Measurements from ENCODE around the gene LRBA. TPM values are rescaled to one million over a fixed set of nuclear protein-coding genes. Genes with fewer than 3 reads are reported as not detected.
"Not testable (repeated sequence)": the region's sequence is repeated elsewhere in the genome, so short reads cannot be mapped to it uniquely, and the experiment has no call there.

LRBA gene
- total RNA-seq, 2 experiments from 2014 or later = 53.7 to 54.6 TPM

- no peaks in the 10 kb centered on the region for H3K4me1 Mint-ChIP-seq (ENCODE audit: low read depth)
- intact Hi-C loops (cut with micrococcal nuclease) = no loop called here
- H3K36me3 Mint-ChIP-seq (ENCODE audit: low read depth) = peaks cover 10% of the 10 kb centered on the region
- CTCF ChIA-PET = no interaction called here
- H3K27me3 Mint-ChIP-seq (ENCODE audit: low read depth) = no peaks in the 10 kb centered on the region
- no peak overlapping the region for H3K4me3 Mint-ChIP-seq
- H3K27ac Mint-ChIP-seq = no peak overlapping the region
- no peak for DNase-seq
- H3K9me3 Mint-ChIP-seq = no peaks in the 10 kb centered on the region
Observed at GRCh38 chr4:150540536-150540935, 474.5 kb downstream of the LRBA start.

GRCh38 chr4:150537911-150538310, 477.2 kb downstream of the LRBA start:
- H3K4me3 Mint-ChIP-seq; H3K36me3 Mint-ChIP-seq (ENCODE audit: low read depth); H3K27me3 Mint-ChIP-seq (ENCODE audit: low read depth); CTCF ChIA-PET; H3K9me3 Mint-ChIP-seq; intact Hi-C loops (cut with micrococcal nuclease); H3K27ac Mint-ChIP-seq; H3K4me1 Mint-ChIP-seq (ENCODE audit: low read depth); DNase-seq: not testable (repeated sequence)

- Mint-ChIP-seq H3K4me1 (ENCODE audit: low read depth) (no peaks in the 10 kb centered on the region), H3K4me3 (no peak overlapping the region), H3K9me3 (no peaks in the 10 kb centered on the region), H3K36me3 (ENCODE audit: low read depth) (peaks cover 12% of the 10 kb centered on the region), H3K27ac (no peak overlapping the region), H3K27me3 (ENCODE audit: low read depth) (no peaks in the 10 kb centered on the region)
- CTCF ChIA-PET = no interaction called here
- DNase-seq = no peak
- intact Hi-C loops (cut with micrococcal nuclease) = no loop called here
Observed at GRCh38 chr4:150534818-150535217, 480.3 kb downstream of the LRBA start.

- intact Hi-C loops (cut with micrococcal nuclease) = no loop called here
- Mint-ChIP-seq H3K4me1 (ENCODE audit: low read depth) (no peaks in the 10 kb centered on the region), H3K27ac (no peak overlapping the region), H3K4me3 (no peak overlapping the region), H3K27me3 (ENCODE audit: low read depth) (no peaks in the 10 kb centered on the region), H3K36me3 (ENCODE audit: low read depth) (peaks cover 8% of the 10 kb centered on the region), H3K9me3 (no peaks in the 10 kb centered on the region)
- CTCF ChIA-PET = no interaction called here
- DNase-seq = no peak
Observed at GRCh38 chr4:150533673-150534072, 481.4 kb downstream of the LRBA start.

GRCh38 chr4:150525321-150525868, 489.7 kb downstream of the LRBA start:
- Mint-ChIP-seq H3K27ac (no peak overlapping the region), H3K27me3 (ENCODE audit: low read depth) (no peaks in the 10 kb centered on the region), H3K9me3 (no peaks in the 10 kb centered on the region), H3K4me1 (ENCODE audit: low read depth) (no peaks in the 10 kb centered on the region), H3K36me3 (ENCODE audit: low read depth) (peaks cover 4% of the 10 kb centered on the region), H3K4me3 (no peak overlapping the region)
- CTCF ChIA-PET = no interaction called here
- DNase-seq = no peak
- intact Hi-C loops (cut with micrococcal nuclease) = no loop called here

DNA sequence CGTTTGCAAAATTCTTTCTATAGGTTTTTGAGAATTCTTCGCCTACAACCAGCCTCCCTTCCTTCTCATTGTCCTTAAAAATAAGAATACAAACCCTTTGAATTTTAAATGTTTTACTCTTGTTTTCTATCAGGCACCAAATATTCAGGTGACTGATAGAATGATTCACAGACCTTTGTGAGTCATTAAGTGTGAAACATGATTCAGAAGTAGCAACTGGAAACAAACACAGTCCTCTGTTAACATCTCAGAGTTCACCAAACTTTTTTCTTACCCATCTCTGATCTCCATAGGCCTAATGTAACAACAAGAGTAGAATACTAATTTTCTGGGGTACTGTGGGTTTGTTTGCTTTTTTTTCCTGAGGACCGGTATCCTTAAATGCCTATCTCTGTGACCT, 496.5 kb downstream of the LRBA start:
- CTCF ChIA-PET = no interaction called here
- no peaks in the 10 kb centered on the region for H3K9me3 Mint-ChIP-seq
- intact Hi-C loops (cut with micrococcal nuclease) = loop anchor here (1.0 to 2.0 kb wide), 2 partner anchors 54 to 82 kb away; no protein-coding TSS in a partner anchor
- no peak for DNase-seq
- no peak overlapping the region for H3K27ac Mint-ChIP-seq
- H3K4me3 Mint-ChIP-seq = no peak overlapping the region
- H3K4me1 Mint-ChIP-seq (ENCODE audit: low read depth) = peaks cover 17% of the 10 kb centered on the region
- H3K36me3 Mint-ChIP-seq (ENCODE audit: low read depth) = peaks cover 9% of the 10 kb centered on the region
- H3K27me3 Mint-ChIP-seq (ENCODE audit: low read depth) = no peaks in the 10 kb centered on the region

GRCh38 chr4:150515135-150515534, 499.9 kb downstream of the LRBA start:
- no peak overlapping the region for H3K4me3 Mint-ChIP-seq
- CTCF ChIA-PET = interaction anchor here (0.7 kb wide), 1 partner anchor 203 kb away, joined by 3 read pairs; no protein-coding TSS in a partner anchor
- intact Hi-C loops (cut with micrococcal nuclease) = no loop called here
- no peak overlapping the region for H3K27ac Mint-ChIP-seq
- peaks cover 17% of the 10 kb centered on the region for H3K4me1 Mint-ChIP-seq (ENCODE audit: low read depth)
- H3K36me3 Mint-ChIP-seq (ENCODE audit: low read depth) = peaks cover 11% of the 10 kb centered on the region
- no peak for DNase-seq
- no peaks in the 10 kb centered on the region for H3K27me3 Mint-ChIP-seq (ENCODE audit: low read depth)
- peaks cover 6% of the 10 kb centered on the region for H3K9me3 Mint-ChIP-seq

- CTCF ChIA-PET = interaction anchor here (0.7 kb wide), 1 partner anchor 203 kb away, joined by 3 read pairs; no protein-coding TSS in a partner anchor
- intact Hi-C loops (cut with micrococcal nuclease) = no loop called here
- Mint-ChIP-seq H3K4me3 (no peak overlapping the region), H3K36me3 (ENCODE audit: low read depth) (peaks cover 11% of the 10 kb centered on the region), H3K9me3 (peaks cover 6% of the 10 kb centered on the region), H3K27me3 (ENCODE audit: low read depth) (no peaks in the 10 kb centered on the region), H3K27ac (no peak overlapping the region), H3K4me1 (ENCODE audit: low read depth) (peaks cover 17% of the 10 kb centered on the region)
- DNase-seq = no peak
Observed at GRCh38 chr4:150514709-150515108, 500.4 kb downstream of the LRBA start.

DNA sequence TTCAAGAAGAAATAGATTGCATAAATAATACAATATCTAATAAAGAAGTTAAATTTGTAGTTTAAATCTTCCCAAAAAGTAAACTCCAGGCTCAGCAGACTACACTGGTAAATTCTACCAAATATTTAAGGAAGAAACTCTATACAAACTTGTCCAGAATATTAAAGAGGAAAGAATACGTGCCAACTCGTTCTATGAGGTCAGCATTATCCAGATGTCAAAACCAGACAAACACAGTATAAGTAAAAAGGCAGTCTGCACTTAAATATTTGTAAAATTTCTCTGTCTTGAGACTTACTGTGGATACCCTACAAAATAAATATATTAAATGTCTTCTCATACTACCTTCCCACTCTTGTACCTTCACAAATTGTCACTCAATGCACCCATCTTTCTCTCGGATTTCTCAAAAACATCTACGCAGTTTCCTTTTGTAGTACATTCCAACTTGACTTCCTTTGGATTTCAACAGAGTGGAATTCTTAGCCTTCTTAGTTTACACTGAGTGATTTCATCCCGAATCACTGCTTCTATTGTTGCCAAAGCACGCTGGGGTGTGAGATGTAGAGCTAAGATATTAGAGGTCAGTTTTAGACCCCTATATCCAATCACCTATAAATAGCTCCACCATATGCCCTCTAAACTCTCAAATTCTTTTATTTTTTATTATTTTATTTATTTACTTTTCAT, 504.8 kb downstream of the LRBA start:
- Mint-ChIP-seq H3K4me1 (ENCODE audit: low read depth) (no peaks in the 10 kb centered on the region), H3K9me3 (peaks cover 13% of the 10 kb centered on the region), H3K36me3 (ENCODE audit: low read depth) (peaks cover 21% of the 10 kb centered on the region), H3K27me3 (ENCODE audit: low read depth) (no peaks in the 10 kb centered on the region), H3K4me3 (no peak overlapping the region), H3K27ac (no peak overlapping the region)
- CTCF ChIA-PET = interaction anchor here (0.8 kb wide), 1 partner anchor 26 kb away, joined by 3 read pairs; no protein-coding TSS in a partner anchor
- intact Hi-C loops (cut with micrococcal nuclease) = no loop called here
- DNase-seq = no peak

DNA sequence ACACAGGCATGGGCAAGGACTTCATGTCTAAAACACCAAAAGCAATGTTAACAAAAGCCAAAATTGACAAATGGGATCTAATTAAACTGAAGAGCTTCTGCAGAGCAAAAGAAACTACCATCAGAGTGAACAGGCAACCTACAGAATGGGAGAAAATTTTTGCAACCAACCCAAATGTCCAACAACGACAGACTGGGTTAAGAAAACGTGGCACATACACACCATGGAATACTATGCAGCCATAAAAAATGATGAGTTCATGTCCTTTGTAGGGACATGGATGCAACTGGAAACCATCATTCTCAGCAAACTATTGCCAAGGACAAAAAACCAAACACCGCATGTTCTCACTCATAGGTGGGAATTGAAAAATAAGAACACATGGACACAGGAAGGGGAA, 507.4 kb downstream of the LRBA start:
- H3K27ac Mint-ChIP-seq; H3K4me1 Mint-ChIP-seq (ENCODE audit: low read depth); CTCF ChIA-PET; H3K4me3 Mint-ChIP-seq; intact Hi-C loops (cut with micrococcal nuclease); DNase-seq; H3K27me3 Mint-ChIP-seq (ENCODE audit: low read depth): not testable (repeated sequence)
- Mint-ChIP-seq H3K9me3 (peaks cover 14% of the 10 kb centered on the region), H3K36me3 (ENCODE audit: low read depth) (peaks cover 21% of the 10 kb centered on the region)

- H3K4me1 Mint-ChIP-seq (ENCODE audit: low read depth) = peaks cover 2% of the 10 kb centered on the region
- intact Hi-C loops (cut with micrococcal nuclease) = no loop called here
- H3K9me3 Mint-ChIP-seq = peaks cover 1% of the 10 kb centered on the region
- DNase-seq = no peak
- H3K4me3 Mint-ChIP-seq = no peak overlapping the region
- H3K27ac Mint-ChIP-seq = no peak overlapping the region
- H3K27me3 Mint-ChIP-seq (ENCODE audit: low read depth) = no peaks in the 10 kb centered on the region
- peaks cover 11% of the 10 kb centered on the region for H3K36me3 Mint-ChIP-seq (ENCODE audit: low read depth)
- CTCF ChIA-PET = no interaction called here
Observed at GRCh38 chr4:150501983-150502382, 513.1 kb downstream of the LRBA start.

- no peak overlapping the region for H3K27ac Mint-ChIP-seq
- peaks cover 1% of the 10 kb centered on the region for H3K9me3 Mint-ChIP-seq
- no peak overlapping the region for H3K4me3 Mint-ChIP-seq
- intact Hi-C loops (cut with micrococcal nuclease) = no loop called here
- CTCF ChIA-PET = no interaction called here
- no peaks in the 10 kb centered on the region for H3K27me3 Mint-ChIP-seq (ENCODE audit: low read depth)
- peaks cover 11% of the 10 kb centered on the region for H3K36me3 Mint-ChIP-seq (ENCODE audit: low read depth)
- DNase-seq = no peak
- peaks cover 2% of the 10 kb centered on the region for H3K4me1 Mint-ChIP-seq (ENCODE audit: low read depth)
Observed at GRCh38 chr4:150501009-150501727, 513.9 kb downstream of the LRBA start.

DNA sequence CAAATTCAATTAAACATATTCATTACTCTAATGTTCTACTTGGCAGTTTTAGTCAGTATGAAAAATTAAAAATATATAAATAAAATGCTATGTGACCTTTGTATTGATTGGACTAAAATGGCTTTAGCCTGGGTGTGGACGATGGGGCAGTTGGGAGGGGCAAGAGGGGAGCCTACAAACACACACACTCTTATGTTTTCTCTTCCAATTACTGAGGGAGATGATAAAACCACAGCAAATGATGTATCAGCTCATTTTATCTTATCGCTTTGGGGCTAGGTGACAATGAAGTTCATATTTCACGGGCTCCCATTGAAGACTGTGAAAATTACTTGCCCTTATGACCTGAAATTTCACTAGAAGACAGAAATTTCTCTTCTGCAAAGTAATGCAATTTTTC, 517.5 kb downstream of the LRBA start:
- Mint-ChIP-seq H3K4me3 (no peak overlapping the region), H3K27me3 (ENCODE audit: low read depth) (no peaks in the 10 kb centered on the region), H3K27ac (no peak overlapping the region), H3K9me3 (no peaks in the 10 kb centered on the region), H3K36me3 (ENCODE audit: low read depth) (peaks cover 6% of the 10 kb centered on the region), H3K4me1 (ENCODE audit: low read depth) (peaks cover 2% of the 10 kb centered on the region)
- intact Hi-C loops (cut with micrococcal nuclease) = no loop called here
- CTCF ChIA-PET = interaction anchor here (0.6 kb wide), 1 partner anchor 125 kb away, joined by 3 read pairs; no protein-coding TSS in a partner anchor
- no peak for DNase-seq

Measured in activated naive CD4-positive, alpha-beta T cell treated with anti-CD3 and anti-CD28 coated beads for 36 hours (primary cell).